H9 (cell line): Measurements from ENCODE around the gene ORAI1. TPM values are rescaled to one million over a fixed set of nuclear protein-coding genes. Genes with fewer than 3 reads are reported as not detected.

ENCODE experiments used
- DNase-seq: peaks from one replicate; pipeline ENCODE4 v3.0.0-alpha.2; 2017
- H2AFZ ChIP-seq: one replicate; pipeline ENCODE4 v1.6.1; 2013; ENCODE audit warnings: mild to moderate bottlenecking, low read length, control low read depth, moderate library complexity
- H2AK5ac ChIP-seq: 2 replicates; pipeline ENCODE4 v1.6.1; 2013; ENCODE audit warnings: low read length, control low read depth, mixed read lengths; ENCODE audit not compliant: insufficient read length
- H2BK120ac ChIP-seq: one replicate; pipeline ENCODE4 v1.6.1; 2013; ENCODE audit warnings: low read depth, mild to moderate bottlenecking, low read length, control low read depth, inconsistent platforms; ENCODE audit not compliant: poor library complexity, severe bottlenecking
- H2BK12ac ChIP-seq: 2 replicates; pipeline ENCODE4 v1.6.1; 2013; ENCODE audit warnings: low read length, control low read depth, mixed read lengths, low read depth; ENCODE audit not compliant: insufficient read length
- H2BK15ac ChIP-seq: 2 replicates; pipeline ENCODE4 v1.6.1; 2013; ENCODE audit warnings: low read depth, low read length, control low read depth
- H2BK20ac ChIP-seq: one replicate; pipeline ENCODE4 v1.6.1; 2013; ENCODE audit warnings: low read depth, mild to moderate bottlenecking, low read length, control low read depth, inconsistent platforms; ENCODE audit not compliant: poor library complexity, severe bottlenecking
- H2BK5ac ChIP-seq: 2 replicates; pipeline ENCODE4 v1.6.1; 2013; ENCODE audit warnings: low read length, control low read depth, mixed read lengths; ENCODE audit not compliant: insufficient read length
- H3K14ac ChIP-seq: 2 replicates; pipeline ENCODE4 v1.6.1; 2013; ENCODE audit warnings: low read length, control low read depth; ENCODE audit not compliant: insufficient read depth
- H3K18ac ChIP-seq: 2 replicates; pipeline ENCODE4 v1.6.1; 2013; ENCODE audit warnings: low read depth, mild to moderate bottlenecking, mixed read lengths, low read length, control low read depth; ENCODE audit not compliant: insufficient read length
- H3K23ac ChIP-seq: 2 replicates; pipeline ENCODE4 v1.6.1; 2013; ENCODE audit warnings: low read length, control low read depth, mixed read lengths, low read depth; ENCODE audit not compliant: insufficient read length
- H3K23me2 ChIP-seq: 2 replicates; pipeline ENCODE4 v1.6.1; 2013; ENCODE audit warnings: low read depth, mild to moderate bottlenecking, mixed read lengths, low read length, control low read depth; ENCODE audit not compliant: insufficient read length, poor library complexity, severe bottlenecking
- H3K27ac ChIP-seq: 2 replicates; pipeline ENCODE4 v1.5.1; 2013; ENCODE audit warnings: low read length, control low read depth, mixed read lengths, low read depth; ENCODE audit not compliant: insufficient read length
- H3K27me3 ChIP-seq: 2 replicates; pipeline ENCODE4 v1.6.1; 2013; ENCODE audit warnings: low read length, control low read depth, inconsistent platforms; ENCODE audit not compliant: insufficient read depth
- H3K4ac ChIP-seq: 2 replicates; pipeline ENCODE4 v1.6.1; 2013; ENCODE audit warnings: low read depth, mild to moderate bottlenecking, control low read depth, inconsistent platforms, low read length, moderate library complexity
- H3K4me1 ChIP-seq: 2 replicates; pipeline ENCODE4 v1.6.1; 2013; ENCODE audit warnings: low read length, control low read depth, inconsistent platforms; ENCODE audit not compliant: insufficient read depth
- H3K4me2 ChIP-seq: 2 replicates; pipeline ENCODE4 v1.6.1; 2013; ENCODE audit warnings: low read length, control low read depth, mixed read lengths; ENCODE audit not compliant: insufficient read length, insufficient read depth
- H3K56ac ChIP-seq: 2 replicates; pipeline ENCODE4 v1.6.1; 2013; ENCODE audit warnings: low read depth, mild to moderate bottlenecking, mixed read lengths, low read length, control low read depth; ENCODE audit not compliant: insufficient read length
- H3K79me1 ChIP-seq: 2 replicates; pipeline ENCODE4 v1.6.1; 2013; ENCODE audit warnings: low read depth, mild to moderate bottlenecking, moderate library complexity, low read length, control low read depth, inconsistent platforms; ENCODE audit not compliant: insufficient read depth, poor library complexity, severe bottlenecking
- H3K79me2 ChIP-seq: 2 replicates; pipeline ENCODE4 v1.6.1; 2013; ENCODE audit warnings: low read length, control low read depth, inconsistent platforms; ENCODE audit not compliant: insufficient read depth
- H3K9ac ChIP-seq: 2 replicates; pipeline ENCODE4 v1.6.1; 2013; ENCODE audit warnings: low read length, control low read depth, mixed read lengths; ENCODE audit not compliant: insufficient read length; ENCODE audit errors: extremely low read depth
- H3K9me3 ChIP-seq: one replicate; pipeline ENCODE4 v1.6.1; 2013; ENCODE audit warnings: low read depth, low read length, inconsistent platforms; ENCODE audit not compliant: control insufficient read depth
- H3T11ph ChIP-seq: one replicate; pipeline ENCODE4 v1.6.1; 2013; ENCODE audit warnings: mild to moderate bottlenecking, low read length, control low read depth, inconsistent platforms
- H4K20me1 ChIP-seq: one replicate; pipeline ENCODE4 v1.6.1; 2013; ENCODE audit not compliant: control insufficient read depth, insufficient read length, insufficient read depth
- H4K5ac ChIP-seq: 2 replicates; pipeline ENCODE4 v1.6.1; 2013; ENCODE audit warnings: low read depth, mild to moderate bottlenecking, mixed read lengths, low read length, control low read depth; ENCODE audit not compliant: insufficient read length
- H4K8ac ChIP-seq: replicated peaks from 2 replicates; pipeline ENCODE4 v1.6.1; 2013; ENCODE audit warnings: low read length, control low read depth, mixed read lengths, low read depth; ENCODE audit not compliant: insufficient read length
- H4K91ac ChIP-seq: 2 replicates; pipeline ENCODE4 v1.6.1; 2013; ENCODE audit warnings: low read depth, mild to moderate bottlenecking, moderate library complexity, mixed read lengths, low read length, control low read depth; ENCODE audit not compliant: insufficient read length
- H3K27ac Mint-ChIP-seq, 3 experiments: 2 replicates in 2 of 3; 3 replicates in 1 of 3; pipeline ENCODE4 v1.8.0; 2020 to 2021; ENCODE audit warnings: mixed read lengths in 3 of 3, mild to moderate bottlenecking in 1 of 3, moderate library complexity in 1 of 3
- H3K27me3 Mint-ChIP-seq: 2 replicates; pipeline ENCODE4 v1.8.0; 2021; ENCODE audit warnings: low read depth, mild to moderate bottlenecking, moderate library complexity, mixed read lengths
- H3K36me3 Mint-ChIP-seq, 3 experiments: 2 replicates in 2 of 3; 3 replicates in 1 of 3; pipeline ENCODE4 v1.8.0; 2020 to 2021; ENCODE audit warnings: low read depth in 3 of 3, mixed read lengths in 3 of 3; ENCODE audit not compliant: insufficient read depth in 1 of 3
- H3K4me1 Mint-ChIP-seq, 2 experiments: 2 replicates each; pipeline ENCODE4 v1.8.0; 2020; ENCODE audit warnings: mixed read lengths in 2 of 2
- H3K4me3 Mint-ChIP-seq, 2 experiments: 2 replicates in 1 of 2; 3 replicates in 1 of 2; pipeline ENCODE4 v1.8.0; 2020 to 2021; ENCODE audit warnings: mild to moderate bottlenecking in 2 of 2, mixed read lengths in 2 of 2, moderate library complexity in 1 of 2
- H3K9me3 Mint-ChIP-seq, 2 experiments: 2 replicates in 1 of 2; 3 replicates in 1 of 2; pipeline ENCODE4 v1.8.0; 2020; ENCODE audit warnings: mild to moderate bottlenecking in 2 of 2, mixed read lengths in 2 of 2, moderate library complexity in 1 of 2
- WGBS: extraction: QIAGEN DNeasy Blood & Tissue Kit; methylation state at CpG from one replicate; pipeline ENCODE4 v1.1.7; 2013; ENCODE audit warnings: missing lambda C conversion rate, low lambda C conversion rate, mixed read lengths; ENCODE audit not compliant: insufficient read length; ENCODE audit errors: extremely low coverage; 5-methylcytosine and 5-hydroxymethylcytosine counted together
- total RNA-seq: library from RNA; stranded (reverse); gene quantifications from 2 replicates; pipeline ENCODE4 v1.2.1, GENCODE V29; 2021
- TF ChIP-seq, protein P1 (sequence below): fragments of 200-600 bp; sonication (generic); conservative IDR thresholded peaks from 3 replicates; pipeline ENCODE4 v1.8.0; 2021; ENCODE audit warnings: antibody characterized with exemption, mild to moderate bottlenecking

Gene ORAI1
- total RNA-seq, 1 experiment from 2014 or later, result 24.7 TPM

DNA sequence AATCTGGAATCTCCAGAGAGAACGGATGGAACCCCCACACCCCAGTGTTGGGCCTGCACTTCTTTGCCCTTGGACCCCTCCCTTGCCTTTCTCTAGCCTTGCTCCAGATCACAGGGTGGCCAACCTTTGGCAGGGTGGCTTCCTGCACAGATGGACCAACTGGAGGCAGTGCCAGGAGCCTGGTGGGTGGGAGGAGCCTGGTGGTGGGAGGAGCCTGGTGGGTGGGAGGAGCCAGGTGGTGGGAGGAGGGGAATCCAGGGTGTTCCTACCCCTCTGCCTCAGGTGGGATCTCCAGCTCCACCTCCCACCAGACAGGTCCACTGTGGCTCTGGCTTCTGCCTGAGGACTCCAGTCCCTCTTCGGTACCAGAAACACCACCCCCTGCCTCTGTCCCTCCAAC is 15.0 kb upstream of the ORAI1 start:
- H3K4ac ChIP-seq, result no peak overlapping the region
- WGBS, result no CpG with 5 or more reads among the region's 2 CpGs

More for the DNA sequence above, 15.0 kb upstream of the ORAI1 start:
- Histone ChIP-seq H3K9me3 (no peaks in the 10 kb centered on the region), H3K27me3 (no peaks in the 10 kb centered on the region), H3K79me1 (no peaks in the 10 kb centered on the region), H3K18ac (no peak overlapping the region), H4K8ac (no peak overlapping the region), H2BK15ac (no peak overlapping the region), H3K9ac (no peak overlapping the region), H2BK20ac (no peak overlapping the region), H3K23me2 (no peaks in the 10 kb centered on the region), H3K14ac (no peak overlapping the region), H3K56ac (no peak overlapping the region), H4K5ac (no peak overlapping the region), H3K4me2 (no peak overlapping the region), H2BK12ac (no peak overlapping the region), H3T11ph (no peak overlapping the region), H2AFZ (no peak overlapping the region), H4K91ac (no peak overlapping the region), H2BK5ac (no peak overlapping the region), H2BK120ac (no peak overlapping the region), H4K20me1 (no peaks in the 10 kb centered on the region), H3K79me2 (no peaks in the 10 kb centered on the region), H3K27ac (no peak overlapping the region), H2AK5ac (no peak overlapping the region), H3K23ac (no peak overlapping the region), H3K4me1 (no peaks in the 10 kb centered on the region)
- Mint-ChIP-seq H3K4me3 (no peak overlapping the region), H3K4me1 (peaks cover 8 to 28% of the 10 kb centered on the region in 2 experiments), H3K27me3 (no peaks in the 10 kb centered on the region), H3K27ac (peak overlapping the region in 2 of 3 experiments; percentile 4 to 70; a peak in 3 of 7 replicates), H3K36me3 (peaks cover 0 to 5% (median 0%) of the 10 kb centered on the region in 3 experiments; a peak in 2 of 7 replicates), H3K9me3 (peaks cover 0 to 3% of the 10 kb centered on the region in 2 experiments; a peak in 2 of 5 replicates)
- peak; percentile 91 for DNase-seq
- TF ChIP-seq, protein P1, sequence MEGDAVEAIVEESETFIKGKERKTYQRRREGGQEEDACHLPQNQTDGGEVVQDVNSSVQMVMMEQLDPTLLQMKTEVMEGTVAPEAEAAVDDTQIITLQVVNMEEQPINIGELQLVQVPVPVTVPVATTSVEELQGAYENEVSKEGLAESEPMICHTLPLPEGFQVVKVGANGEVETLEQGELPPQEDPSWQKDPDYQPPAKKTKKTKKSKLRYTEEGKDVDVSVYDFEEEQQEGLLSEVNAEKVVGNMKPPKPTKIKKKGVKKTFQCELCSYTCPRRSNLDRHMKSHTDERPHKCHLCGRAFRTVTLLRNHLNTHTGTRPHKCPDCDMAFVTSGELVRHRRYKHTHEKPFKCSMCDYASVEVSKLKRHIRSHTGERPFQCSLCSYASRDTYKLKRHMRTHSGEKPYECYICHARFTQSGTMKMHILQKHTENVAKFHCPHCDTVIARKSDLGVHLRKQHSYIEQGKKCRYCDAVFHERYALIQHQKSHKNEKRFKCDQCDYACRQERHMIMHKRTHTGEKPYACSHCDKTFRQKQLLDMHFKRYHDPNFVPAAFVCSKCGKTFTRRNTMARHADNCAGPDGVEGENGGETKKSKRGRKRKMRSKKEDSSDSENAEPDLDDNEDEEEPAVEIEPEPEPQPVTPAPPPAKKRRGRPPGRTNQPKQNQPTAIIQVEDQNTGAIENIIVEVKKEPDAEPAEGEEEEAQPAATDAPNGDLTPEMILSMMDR, result no peak
